K562 (cell line): ENCODE data around the gene ASB10. TPM values are rescaled to one million over a fixed set of nuclear protein-coding genes. Genes with fewer than 3 reads are reported as not detected.

ENCODE experiments used
- ARNT ChIP-seq, 2 experiments: fragments of 450-650 bp; IDR thresholded peaks; 2 replicates each; pipeline ENCODE4 v1.6.1; 2016; ENCODE audit warnings: mild to moderate bottlenecking in 1 of 2
- DPF2 ChIP-seq: fragments of 450-650 bp; IDR thresholded peaks from 2 replicates; pipeline ENCODE4 v1.6.1; 2016
- FIP1L1 ChIP-seq: fragments of 200-400 bp; formaldehyde crosslinking; IDR thresholded peaks from 2 replicates; pipeline ENCODE4 v1.6.1; 2018; ENCODE audit warnings: mild to moderate bottlenecking, low read depth, low read length; ENCODE audit not compliant: poor library complexity, severe bottlenecking
- FOXJ3 ChIP-seq: sonication (generic); formaldehyde crosslinking; IDR thresholded peaks from 2 replicates; pipeline ENCODE4 v1.4.0; 2020; ENCODE audit warnings: mild to moderate bottlenecking, missing genetic modification reagents
- FOXM1 ChIP-seq, 2 experiments: fragments of 450-650 bp in 1 of 2; sonication (generic) in 1 of 2; formaldehyde crosslinking in 1 of 2; IDR thresholded peaks; 2 replicates each; pipeline versions ENCODE4 v1.6.1 to v1.9.0; 2017 to 2022; ENCODE audit warnings: low read depth in 2 of 2, mild to moderate bottlenecking in 2 of 2, missing genetic modification reagents in 1 of 2, moderate library complexity in 1 of 2
- GABPB2 ChIP-seq: fragments of 250-450 bp; sonication (Bioruptor Pico); conservative IDR thresholded peaks from 2 replicates; pipeline ENCODE4 v1.5.1; 2021; ENCODE audit warnings: mild to moderate bottlenecking
- MECOM ChIP-seq: fragments of 250-450 bp; sonication (Bioruptor Pico); IDR thresholded peaks from 2 replicates; pipeline ENCODE4 v1.8.0; 2022; ENCODE audit warnings: inconsistent platforms
- PML ChIP-seq: IDR thresholded peaks from 2 replicates; pipeline ENCODE4 v1.6.1; 2012; ENCODE audit warnings: low read length, inconsistent platforms
- RREB1 ChIP-seq: fragments of 250-450 bp; sonication (Bioruptor Pico); IDR thresholded peaks from 2 replicates; pipeline ENCODE4 v1.4.0; 2020
- VEZF1 ChIP-seq: fragments of 200-800 bp; sonication (Bioruptor generic); IDR thresholded peaks from 2 replicates; pipeline ENCODE4 v1.6.1; 2017; ENCODE audit warnings: missing genetic modification characterization, missing compliant biosample characterization
- ZNF780A ChIP-seq: fragments of 250-450 bp; sonication (Bioruptor Pico); IDR thresholded peaks from 2 replicates; pipeline ENCODE4 v1.5.0; 2021; ENCODE audit warnings: mild to moderate bottlenecking
- polyA plus RNA-seq, 8 experiments: library from polyadenylated mRNA; depleted of rRNA in 4 of 8; stranded (reverse) in 5 of 8; unstranded in 3 of 8; fragments of >200 nt; fragmentation: Nextera tagmentation in 2 of 8; fragmentation: Illumina TruSeq in 1 of 8; extraction: Ambion mirVana in 2 of 8; extraction: Trizol in 1 of 8; gene quantifications; 2 replicates each; pipeline versions ENCODE4 v1.2.1 to v1.2.3, GENCODE V29; 2011 to 2014; ENCODE audit warnings: inconsistent platforms in 1 of 8, missing spikeins in 1 of 8
- total RNA-seq, 7 experiments: library from RNA; depleted of rRNA in 6 of 7; stranded (reverse); fragments of >200 nt in 6 of 7; fragmentation: Illumina TruSeq in 2 of 7; extraction: Trizol in 2 of 7; gene quantifications; 2 replicates each; pipeline versions ENCODE4 v1.2.1 to v1.2.3, GENCODE V29; 2011 to 2021; ENCODE audit warnings: low replicate concordance in 1 of 7
- TF ChIP-seq, protein P1 (sequence below): fragments of 250-450 bp; sonication (Bioruptor Pico); IDR thresholded peaks from 2 replicates; pipeline ENCODE4 v1.4.0; 2020; ENCODE audit warnings: mild to moderate bottlenecking
- TF ChIP-seq, protein P2 (sequence below): fragments of 450-650 bp; IDR thresholded peaks from one replicate; pipeline ENCODE4 v1.6.1; 2018; ENCODE audit warnings: mild to moderate bottlenecking, moderate library complexity; ENCODE audit not compliant: partially characterized antibody

The ASB10 gene
- total and polyA plus RNA-seq, 9 of the 15 experiments (the other 6 are each of a cell fraction or from before 2014, with no cell fraction given) = not detected

GRCh38 chr7:151168003-151168786 lies 18.9 kb downstream of the ASB10 start (continued):
- TF ChIP-seq RREB1 = no peak
- TF ChIP-seq MECOM (CRISPR knock-in tag) = no peak
- TF ChIP-seq, protein P1, sequence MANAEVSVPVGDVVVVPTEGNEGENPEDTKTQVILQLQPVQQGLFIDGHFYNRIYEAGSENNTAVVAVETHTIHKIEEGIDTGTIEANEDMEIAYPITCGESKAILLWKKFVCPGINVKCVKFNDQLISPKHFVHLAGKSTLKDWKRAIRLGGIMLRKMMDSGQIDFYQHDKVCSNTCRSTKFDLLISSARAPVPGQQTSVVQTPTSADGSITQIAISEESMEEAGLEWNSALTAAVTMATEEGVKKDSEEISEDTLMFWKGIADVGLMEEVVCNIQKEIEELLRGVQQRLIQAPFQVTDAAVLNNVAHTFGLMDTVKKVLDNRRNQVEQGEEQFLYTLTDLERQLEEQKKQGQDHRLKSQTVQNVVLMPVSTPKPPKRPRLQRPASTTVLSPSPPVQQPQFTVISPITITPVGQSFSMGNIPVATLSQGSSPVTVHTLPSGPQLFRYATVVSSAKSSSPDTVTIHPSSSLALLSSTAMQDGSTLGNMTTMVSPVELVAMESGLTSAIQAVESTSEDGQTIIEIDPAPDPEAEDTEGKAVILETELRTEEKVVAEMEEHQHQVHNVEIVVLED = no peak
- TF ChIP-seq FOXM1 (IDR thresholded peaks at IDR 0.05; ENCODE audit: low read depth) = no peak
- TF ChIP-seq FOXM1 (CRISPR knock-in tag; IDR thresholded peaks at IDR 0.05; ENCODE audit: low read depth) = no peak
- TF ChIP-seq PML = no peak
- peak; percentile 47; the same call in 1 of the 2 replicates for TF ChIP-seq VEZF1
- TF ChIP-seq FIP1L1 = peak; percentile 43
- peak; percentile 65 for TF ChIP-seq DPF2
- TF ChIP-seq ZNF780A (CRISPR knock-in tag) = no peak
- TF ChIP-seq FOXJ3 = no peak
- peak in 1 of 2 experiments; percentile 61; a peak in 1 of 4 replicates for TF ChIP-seq ARNT (IDR thresholded peaks at IDR 0.05)
- TF ChIP-seq, protein P2, sequence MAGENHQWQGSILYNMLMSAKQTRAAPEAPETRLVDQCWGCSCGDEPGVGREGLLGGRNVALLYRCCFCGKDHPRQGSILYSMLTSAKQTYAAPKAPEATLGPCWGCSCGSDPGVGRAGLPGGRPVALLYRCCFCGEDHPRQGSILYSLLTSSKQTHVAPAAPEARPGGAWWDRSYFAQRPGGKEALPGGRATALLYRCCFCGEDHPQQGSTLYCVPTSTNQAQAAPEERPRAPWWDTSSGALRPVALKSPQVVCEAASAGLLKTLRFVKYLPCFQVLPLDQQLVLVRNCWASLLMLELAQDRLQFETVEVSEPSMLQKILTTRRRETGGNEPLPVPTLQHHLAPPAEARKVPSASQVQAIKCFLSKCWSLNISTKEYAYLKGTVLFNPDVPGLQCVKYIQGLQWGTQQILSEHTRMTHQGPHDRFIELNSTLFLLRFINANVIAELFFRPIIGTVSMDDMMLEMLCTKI = no peak
- no peak for TF ChIP-seq GABPB2
